Activated T-cell treated with anti-CD3 and anti-CD28 coated beads, Interleukin-2, amount 50 U/mL, for 1 hour (primary cell): ENCODE data around the gene TNS3.

Experiments used
- DNase-seq: peaks from one replicate; pipeline ENCODE4 v3.0.0-alpha.2; 2020

Gene TNS3

GRCh38 chr7:47378728-47379395, 203.0 kb downstream of the TNS3 start:
- no peak for DNase-seq

DNA sequence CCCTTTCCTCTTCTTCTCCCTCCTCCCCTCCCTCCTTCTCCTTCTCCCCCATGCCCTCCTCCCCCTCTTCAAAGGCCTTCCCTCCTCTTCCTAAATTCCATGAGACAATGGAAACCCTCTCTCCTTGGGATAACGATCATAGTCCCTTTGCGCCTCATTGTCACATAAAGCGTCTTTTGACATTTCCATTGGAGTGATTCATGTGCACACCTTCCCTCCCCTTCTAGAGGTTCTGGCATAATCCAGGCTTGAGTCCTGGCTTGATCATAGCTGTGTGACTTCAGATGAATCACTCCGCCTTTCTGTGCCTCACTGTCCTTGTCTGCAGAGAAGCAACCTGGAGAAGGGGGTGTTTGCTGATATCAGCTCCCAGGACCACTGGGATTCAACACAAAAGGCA, 204.2 kb downstream of the TNS3 start:
- no peak for DNase-seq

GRCh38 chr7:47376991-47377616, 204.8 kb downstream of the TNS3 start:
- DNase-seq: no peak

- DNase-seq: no peak
Observed at GRCh38 chr7:47375121-47375938, 206.6 kb downstream of the TNS3 start.

DNA sequence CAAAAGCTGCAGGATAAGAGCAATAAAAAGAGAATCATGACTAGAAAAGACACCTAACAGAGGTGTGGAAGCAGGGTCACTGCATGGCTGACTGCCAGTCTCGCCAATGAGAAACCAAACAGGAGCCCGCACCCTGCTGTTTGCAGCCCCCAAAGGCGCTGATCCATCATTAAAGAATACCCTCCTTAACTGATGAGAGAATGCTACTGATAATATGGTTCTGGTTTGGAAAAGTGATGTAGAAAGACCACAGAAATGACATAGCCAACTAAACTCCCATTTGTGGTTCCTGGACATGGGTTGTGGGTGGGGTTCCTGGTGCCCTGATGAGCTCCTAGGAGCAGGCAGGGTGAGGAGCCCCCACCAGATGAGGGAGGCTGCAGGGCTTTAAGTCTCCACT, 207.4 kb downstream of the TNS3 start:
- DNase-seq: no peak

- DNase-seq: no peak
Observed at GRCh38 chr7:47373871-47374451, 207.9 kb downstream of the TNS3 start.

GRCh38 chr7:47371733-47372368, 210.1 kb downstream of the TNS3 start:
- no peak for DNase-seq

GRCh38 chr7:47371317-47371716, 210.6 kb downstream of the TNS3 start:
- DNase-seq: no peak

DNA sequence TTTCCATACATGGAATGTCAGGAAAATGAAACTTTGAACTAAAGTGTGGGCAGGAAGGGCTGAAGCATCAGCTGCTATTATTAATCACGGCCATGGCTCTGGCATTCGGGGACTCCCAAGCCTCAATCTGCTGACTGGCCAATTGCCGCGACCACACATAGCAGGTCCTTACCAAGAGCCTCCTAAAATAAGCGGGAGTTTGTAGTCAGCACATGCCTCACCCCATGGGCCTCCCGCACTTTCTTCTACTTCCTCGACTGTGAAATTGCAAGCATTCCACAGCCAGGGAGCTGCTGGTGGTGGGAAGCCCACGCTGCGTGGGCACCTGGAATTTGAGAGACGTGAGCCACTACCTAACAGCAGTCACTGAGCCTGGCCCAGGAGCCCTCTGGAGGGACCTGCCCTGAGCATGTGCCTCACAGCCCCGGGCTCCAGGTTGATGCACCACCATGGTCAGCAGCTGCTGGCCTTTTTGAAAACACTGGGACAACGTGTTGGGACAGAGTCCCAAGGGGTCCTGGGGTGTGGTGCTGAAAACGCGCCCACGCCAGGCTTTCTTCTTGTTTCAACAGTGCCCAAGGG, 211.4 kb downstream of the TNS3 start:
- DNase-seq: no peak

GRCh38 chr7:47369736-47370135, 212.2 kb downstream of the TNS3 start:
- no peak for DNase-seq

DNA sequence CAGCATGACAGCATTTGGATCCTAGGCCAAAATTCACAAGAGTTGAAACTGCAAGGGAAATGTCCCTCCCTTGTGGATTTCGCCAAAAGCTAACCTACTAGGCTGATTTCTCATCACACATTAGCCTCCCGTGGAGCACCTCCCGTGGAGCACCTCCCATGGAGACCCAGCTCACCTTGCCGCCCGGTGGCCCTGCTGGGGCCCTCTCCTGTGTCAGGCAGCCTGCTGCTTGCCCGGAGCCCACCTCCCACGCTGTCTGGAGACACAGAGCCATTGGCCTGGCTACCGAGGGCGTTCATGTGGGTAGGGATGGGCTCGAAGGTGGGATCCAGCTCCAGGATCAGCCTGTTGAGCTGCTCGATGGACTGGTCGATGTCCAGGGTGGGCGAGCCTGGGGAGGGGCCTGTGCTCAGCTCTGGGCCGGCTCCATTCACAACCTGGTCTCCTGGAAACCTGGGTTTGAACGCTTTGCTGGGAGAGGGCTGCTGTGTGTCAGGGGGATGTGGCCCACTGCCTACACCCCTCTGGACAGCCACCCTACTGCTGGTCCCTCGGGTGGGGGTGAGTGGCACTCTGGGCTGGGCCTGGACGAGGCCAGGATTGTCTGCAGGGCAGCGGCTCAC, 213.6 kb downstream of the TNS3 start:
- DNase-seq: no peak

- no peak for DNase-seq
Observed at GRCh38 chr7:47367369-47367768, 214.5 kb downstream of the TNS3 start.

DNA sequence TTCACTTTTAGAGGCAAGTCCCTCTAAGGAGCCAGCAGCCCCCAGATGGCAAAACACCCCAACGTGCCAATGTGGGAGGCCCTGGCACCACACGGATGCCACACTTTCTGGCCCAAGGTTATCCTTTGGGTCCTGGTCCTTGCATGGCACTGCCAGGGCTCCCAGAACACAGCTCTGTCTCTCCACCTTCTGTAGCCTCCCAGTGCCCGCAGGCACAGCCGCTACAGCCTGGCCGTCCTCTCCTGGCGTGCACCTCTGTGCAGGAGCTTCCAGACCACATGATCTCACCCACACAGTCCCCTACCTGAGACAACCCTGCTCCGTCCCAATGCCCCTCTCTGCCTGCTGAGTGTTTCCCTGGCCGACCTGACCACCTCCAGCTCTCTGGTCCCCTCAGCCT, 215.0 kb downstream of the TNS3 start:
- no peak for DNase-seq

DNA sequence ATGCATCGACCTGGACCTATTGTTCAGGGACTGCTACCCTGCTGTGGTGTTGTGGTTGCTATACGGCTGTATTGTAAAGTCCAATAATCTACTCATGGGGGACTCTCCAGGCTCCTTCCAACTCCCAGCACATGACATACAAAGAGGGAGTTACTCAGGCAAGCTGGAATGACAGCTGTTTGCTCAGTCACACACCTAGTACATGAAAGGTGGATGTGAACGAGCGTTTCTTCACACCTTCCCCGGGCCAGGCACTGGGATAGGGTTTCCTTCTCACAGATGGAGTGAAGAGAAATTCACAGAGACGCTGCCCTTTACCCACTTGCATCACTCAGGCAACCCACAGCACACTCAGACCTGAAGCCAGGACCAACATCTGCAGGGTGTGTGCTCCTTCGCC, 215.7 kb downstream of the TNS3 start:
- DNase-seq: no peak

GRCh38 chr7:47362984-47363383, 218.9 kb downstream of the TNS3 start:
- DNase-seq: no peak

- no peak for DNase-seq
Observed at GRCh38 chr7:47361746-47362215, 220.1 kb downstream of the TNS3 start.

DNA sequence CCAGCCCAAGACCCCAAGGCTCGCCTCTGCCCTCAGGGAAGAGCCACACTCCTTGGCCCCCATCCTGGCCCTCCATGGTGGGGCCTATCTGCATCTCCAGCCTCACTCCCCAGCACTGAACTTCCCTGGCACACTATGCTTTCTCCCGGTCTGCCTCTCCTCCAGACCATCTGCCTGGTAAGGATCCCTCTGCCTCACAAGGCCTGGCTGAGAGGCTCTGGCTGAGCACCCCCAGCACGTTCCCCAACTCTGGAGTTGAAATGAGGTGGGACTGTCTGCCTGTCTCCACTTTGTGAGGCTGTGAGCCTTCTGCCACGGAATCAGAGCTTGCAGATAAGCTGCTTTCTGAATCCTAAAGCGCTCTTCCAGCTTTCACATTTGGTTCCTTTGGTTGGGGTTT, 220.7 kb downstream of the TNS3 start:
- DNase-seq: no peak

DNA sequence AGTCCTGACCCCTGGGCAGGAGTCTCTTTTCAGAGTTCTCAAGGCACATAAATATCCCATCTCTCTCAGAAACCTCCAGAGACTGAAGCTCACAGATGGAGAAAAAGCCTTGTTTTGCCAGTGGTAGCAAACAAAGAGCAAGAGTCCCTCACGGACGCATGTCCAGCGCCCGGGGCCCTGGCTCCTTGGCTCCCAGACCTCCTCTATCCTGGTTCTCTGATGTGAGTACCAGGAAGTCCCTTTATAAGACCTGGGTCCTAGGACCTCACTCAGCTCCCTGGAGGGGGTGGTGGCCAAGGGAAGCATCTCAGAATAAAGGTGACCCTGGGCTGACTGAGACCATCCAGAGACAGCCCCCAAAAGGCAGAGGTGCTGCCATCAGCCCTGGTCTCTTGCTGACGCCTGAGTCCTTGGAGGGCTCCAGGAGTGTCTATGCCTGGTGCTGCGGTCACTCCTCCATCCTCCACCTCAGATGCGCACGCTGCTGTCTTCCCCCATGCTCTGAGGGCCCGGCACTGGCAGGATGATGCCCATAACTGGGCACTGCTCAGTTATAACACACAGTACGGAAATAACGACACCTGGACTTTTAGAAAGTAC, 221.5 kb downstream of the TNS3 start:
- DNase-seq: no peak

DNA sequence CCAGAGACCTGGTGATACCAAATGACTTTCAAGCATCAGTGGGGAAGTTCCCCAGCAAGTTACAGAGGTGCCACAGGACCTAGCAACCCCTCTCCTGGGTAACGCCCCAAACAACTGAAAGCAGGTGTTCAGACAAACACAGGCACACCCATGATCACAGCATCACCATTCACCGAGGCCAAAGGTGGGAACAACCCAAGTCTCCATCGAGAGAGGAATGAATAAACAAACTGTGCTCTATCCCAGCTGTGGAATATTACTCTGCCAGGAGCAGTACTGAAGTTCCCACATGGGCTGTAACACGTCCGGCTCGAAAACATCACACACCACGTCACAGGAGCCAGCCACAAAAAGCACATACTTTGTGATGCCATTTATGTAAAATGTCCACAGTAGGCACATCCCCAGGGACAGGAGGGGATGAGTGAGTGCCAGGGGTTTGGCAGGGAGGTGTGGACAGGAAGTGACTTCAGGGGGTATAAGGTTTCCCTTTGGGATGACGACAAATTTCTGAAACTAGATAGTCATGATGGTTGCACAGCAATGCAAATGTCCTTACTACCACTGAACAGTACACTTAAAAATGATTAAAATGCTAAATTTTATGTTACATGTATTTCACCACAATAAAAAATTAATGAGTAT, 222.8 kb downstream of the TNS3 start:
- no peak for DNase-seq

GRCh38 chr7:47358357-47358756, 223.6 kb downstream of the TNS3 start:
- DNase-seq: no peak

DNA sequence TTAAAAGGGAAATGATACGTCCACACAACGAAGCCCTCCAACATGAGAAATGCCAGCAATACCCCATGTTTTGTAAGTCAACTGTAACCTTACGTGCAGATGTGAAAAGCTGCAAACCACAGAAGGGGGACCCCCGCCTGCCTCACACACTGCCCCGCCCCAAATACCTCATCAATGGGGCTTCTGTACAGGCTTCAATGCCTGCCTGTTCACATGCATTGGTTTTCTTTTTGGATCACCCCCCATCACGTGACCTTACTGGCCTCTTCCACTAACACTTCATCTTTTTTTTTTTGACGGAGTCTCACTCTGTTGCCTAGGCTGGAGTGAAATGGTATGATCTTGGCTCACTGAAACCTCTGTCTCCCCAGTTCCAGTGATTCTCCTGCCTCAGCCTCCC, 224.0 kb downstream of the TNS3 start:
- DNase-seq: no peak
